ENCODE measurements around the gene KLRC1.

GRCh38 chr12:10469701-10470100 is 16.5 kb upstream of the KLRC1 start:
- no peak for TF ChIP-seq CTCF (IDR thresholded peaks at IDR 0.05)
- no peak for TF ChIP-seq POLR2A (IDR thresholded peaks at IDR 0.05)

All from esophagus squamous epithelium (tissue), 4 donors.